Body of pancreas (tissue), 4 donors: ENCODE results near the gene ATP6V1G1. TPM values are rescaled to one million over a fixed set of nuclear protein-coding genes. Genes with fewer than 3 reads are reported as not detected.
"Not testable (repeated sequence)": the region's sequence is repeated elsewhere in the genome, so short reads cannot be mapped to it uniquely, and the experiment has no call there.

Experiments
- ATAC-seq: fragments of 150-250 bp; one replicate; pipeline ENCODE4 v1.9.1; 2016
- DNase-seq, 4 donors: peaks; one replicate each; pipeline ENCODE4 v3.0.0-alpha.2; 2019
- H3K27ac ChIP-seq, 4 donors: fragments of 200-600 bp; sonication (generic); 1 replicate in 3 of 4; 2 replicates in 1 of 4; pipeline versions ENCODE4 v1.5.1 to v1.6.1; 2016 to 2019; ENCODE audit warnings: mild to moderate bottlenecking in 1 of 4, mixed read lengths in 1 of 4, moderate library complexity in 1 of 4
- H3K27me3 ChIP-seq, 2 donors: fragments of 200-600 bp; sonication (generic); one replicate each; pipeline ENCODE4 v1.6.0; 2016; ENCODE audit warnings: mild to moderate bottlenecking in 1 of 2
- H3K36me3 ChIP-seq, 2 donors: fragments of 200-600 bp; sonication (generic); replicated peaks in 1 of 2; 2 replicates each; pipeline ENCODE4 v1.5.1; 2016; ENCODE audit warnings: low read depth in 2 of 2; ENCODE audit not compliant: insufficient read depth in 1 of 2
- H3K4me1 ChIP-seq: fragments of 200-600 bp; sonication (generic); one replicate; pipeline ENCODE4 v1.6.0; 2016
- H3K4me3 ChIP-seq, 2 donors: fragments of 200-600 bp; sonication (generic); 1 replicate in 1 of 2; 2 replicates in 1 of 2; pipeline ENCODE4 v1.5.1; 2016 to 2019
- H3K9me3 ChIP-seq, 3 donors: fragments of 200-600 bp; sonication (generic); 1 replicate in 2 of 3; 2 replicates in 1 of 3; pipeline ENCODE4 v1.5.1; 2016
- POLR2A ChIP-seq, 3 donors: fragments of 450-650 bp; IDR thresholded peaks; one replicate each; pipeline ENCODE4 v1.6.1; 2016; ENCODE audit warnings: antibody characterized with exemption in 3 of 3, mild to moderate bottlenecking in 2 of 3
- WGBS, 2 donors: methylation state at CpG; one replicate each; pipeline ENCODE4 v1.1.5; 2017; 5-methylcytosine and 5-hydroxymethylcytosine counted together
- intact Hi-C: fragments of 100-400 bp; cut with DNase I; formaldehyde crosslinking; loops from one replicate; pipeline ENCODE4 v1.15.1; 2023
- total RNA-seq, 2 donors: library from RNA; depleted of rRNA; stranded (reverse); fragments of >200 nt; gene quantifications; one replicate each; pipeline ENCODE4 v1.1.0, GENCODE V29; 2016
- TF ChIP-seq, protein P1 (sequence below), 7 experiments: fragments of 450-650 bp in 4 of 7; fragments of 200-600 bp in 3 of 7; sonication (generic) in 3 of 7; IDR thresholded peaks; one replicate each; pipeline ENCODE4 v1.5.1; 2016 to 2019; ENCODE audit warnings: antibody characterized with exemption in 7 of 7

Gene ATP6V1G1
- total RNA-seq, 2 donors from 2014 or later: 62.3 to 91.3 TPM

DNA sequence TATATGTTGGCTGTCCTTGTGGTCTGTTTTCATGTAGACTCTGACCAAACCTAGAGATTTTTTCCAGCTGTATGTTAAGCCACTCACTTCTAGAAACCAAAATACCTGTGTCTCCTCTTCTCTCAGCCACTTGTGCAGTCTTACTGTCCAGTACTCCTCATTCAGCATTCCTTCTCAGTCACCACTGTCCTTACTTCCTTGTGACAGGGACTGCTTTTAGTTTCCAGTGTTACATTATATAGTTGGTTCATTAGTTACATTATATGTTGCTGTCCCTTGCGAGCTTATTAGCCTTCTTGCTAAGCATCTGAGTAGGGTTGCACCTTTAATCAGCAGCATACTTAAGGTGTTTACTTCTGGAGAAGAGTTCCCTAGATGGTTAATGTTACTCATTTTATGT lies 4.3 kb downstream of the ATP6V1G1 start:
- DNase-seq (no peak), ATAC-seq (no peak)
- Histone ChIP-seq H3K4me1 (peaks cover 40% of the 10 kb centered on the region), H3K9me3 (no peaks in the 10 kb centered on the region), H3K4me3 (no peak overlapping the region), H3K36me3 (peaks cover 0 to 9% of the 10 kb centered on the region in 2 donors), H3K27ac (peak overlapping the region in 1 of 4 donors; percentile 7), H3K27me3 (no peaks in the 10 kb centered on the region)
- no peak for TF ChIP-seq POLR2A (IDR thresholded peaks at IDR 0.05)
- TF ChIP-seq, protein P1, sequence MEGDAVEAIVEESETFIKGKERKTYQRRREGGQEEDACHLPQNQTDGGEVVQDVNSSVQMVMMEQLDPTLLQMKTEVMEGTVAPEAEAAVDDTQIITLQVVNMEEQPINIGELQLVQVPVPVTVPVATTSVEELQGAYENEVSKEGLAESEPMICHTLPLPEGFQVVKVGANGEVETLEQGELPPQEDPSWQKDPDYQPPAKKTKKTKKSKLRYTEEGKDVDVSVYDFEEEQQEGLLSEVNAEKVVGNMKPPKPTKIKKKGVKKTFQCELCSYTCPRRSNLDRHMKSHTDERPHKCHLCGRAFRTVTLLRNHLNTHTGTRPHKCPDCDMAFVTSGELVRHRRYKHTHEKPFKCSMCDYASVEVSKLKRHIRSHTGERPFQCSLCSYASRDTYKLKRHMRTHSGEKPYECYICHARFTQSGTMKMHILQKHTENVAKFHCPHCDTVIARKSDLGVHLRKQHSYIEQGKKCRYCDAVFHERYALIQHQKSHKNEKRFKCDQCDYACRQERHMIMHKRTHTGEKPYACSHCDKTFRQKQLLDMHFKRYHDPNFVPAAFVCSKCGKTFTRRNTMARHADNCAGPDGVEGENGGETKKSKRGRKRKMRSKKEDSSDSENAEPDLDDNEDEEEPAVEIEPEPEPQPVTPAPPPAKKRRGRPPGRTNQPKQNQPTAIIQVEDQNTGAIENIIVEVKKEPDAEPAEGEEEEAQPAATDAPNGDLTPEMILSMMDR (IDR thresholded peaks at IDR 0.05): no peak
- intact Hi-C loops: no loop called here
- WGBS, 2 donors: 52 to 76% methylated on average over 1 of the region's 1 CpG

DNA sequence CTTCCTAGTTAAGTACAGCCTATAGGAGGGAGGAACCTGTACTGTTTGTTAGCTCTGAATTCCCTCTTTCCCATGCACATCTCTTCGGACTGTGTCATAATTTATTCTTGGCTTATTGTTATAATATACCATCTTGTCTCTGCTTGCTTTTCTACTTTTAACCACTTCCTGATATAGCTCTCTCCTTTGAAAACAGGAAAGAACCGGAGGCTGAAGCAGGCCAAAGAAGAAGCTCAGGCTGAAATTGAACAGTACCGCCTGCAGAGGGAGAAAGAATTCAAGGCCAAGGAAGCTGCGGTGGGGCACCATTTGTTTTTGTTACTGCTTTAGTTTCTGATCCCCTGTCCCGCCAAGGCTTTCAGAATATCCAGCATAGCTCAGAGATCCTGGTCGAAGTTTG lies 4.8 kb downstream of the ATP6V1G1 start:
- DNase-seq: peak in 1 of 4 donors; percentile 22
- H3K27me3 ChIP-seq: no peaks in the 10 kb centered on the region
- no peak overlapping the region for H3K4me3 ChIP-seq
- peaks cover 0 to 11% of the 10 kb centered on the region in 2 donors for H3K36me3 ChIP-seq
- no peaks in the 10 kb centered on the region for H3K9me3 ChIP-seq
- intact Hi-C loops: no loop called here
- 43 to 55% methylated on average over 6 of the region's 6 CpGs for WGBS, 2 donors
- no peak for ATAC-seq
- H3K27ac ChIP-seq: peak overlapping the region in 1 of 4 donors; percentile 7
- peaks cover 40% of the 10 kb centered on the region for H3K4me1 ChIP-seq
- TF ChIP-seq POLR2A (IDR thresholded peaks at IDR 0.05): no peak
- TF ChIP-seq, protein P1 (IDR thresholded peaks at IDR 0.05): peak in 1 of 7 experiments; percentile 19

DNA sequence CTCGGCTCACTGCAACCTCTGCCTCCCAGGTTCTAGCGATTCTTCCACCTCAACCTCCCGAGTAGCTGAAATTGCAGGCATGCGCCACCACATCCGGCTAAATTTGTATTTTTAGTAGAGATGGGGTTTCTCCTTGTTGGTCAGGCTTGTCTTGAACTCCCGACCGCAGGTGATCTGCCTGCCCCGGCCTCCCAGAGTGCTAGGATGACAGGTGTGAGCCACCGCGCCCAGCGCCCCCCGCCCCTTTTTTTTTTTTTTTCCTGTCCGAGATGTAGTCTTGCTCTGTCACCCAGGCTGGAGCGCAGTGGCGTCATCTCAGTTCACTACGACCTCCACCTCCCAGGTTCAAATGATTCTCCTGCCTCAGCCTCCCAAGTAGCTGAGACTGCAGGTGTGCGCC lies 6.6 kb downstream of the ATP6V1G1 start:
- WGBS, 2 donors: 93 to 94% methylated on average over 16 to 17 of the region's 17 CpGs
- intact Hi-C loops: no loop called here
- no peaks in the 10 kb centered on the region for H3K27me3 ChIP-seq
- DNase-seq (no peak), ATAC-seq (no peak)
- H3K9me3 ChIP-seq: no peaks in the 10 kb centered on the region
- no peak overlapping the region for H3K4me3 ChIP-seq
- peaks cover 31% of the 10 kb centered on the region for H3K4me1 ChIP-seq
- TF ChIP-seq POLR2A (IDR thresholded peaks at IDR 0.05): no peak
- TF ChIP-seq, protein P1 (IDR thresholded peaks at IDR 0.05): no peak
- no peak overlapping the region for H3K27ac ChIP-seq
- peaks cover 0 to 17% of the 10 kb centered on the region in 2 donors for H3K36me3 ChIP-seq

DNA sequence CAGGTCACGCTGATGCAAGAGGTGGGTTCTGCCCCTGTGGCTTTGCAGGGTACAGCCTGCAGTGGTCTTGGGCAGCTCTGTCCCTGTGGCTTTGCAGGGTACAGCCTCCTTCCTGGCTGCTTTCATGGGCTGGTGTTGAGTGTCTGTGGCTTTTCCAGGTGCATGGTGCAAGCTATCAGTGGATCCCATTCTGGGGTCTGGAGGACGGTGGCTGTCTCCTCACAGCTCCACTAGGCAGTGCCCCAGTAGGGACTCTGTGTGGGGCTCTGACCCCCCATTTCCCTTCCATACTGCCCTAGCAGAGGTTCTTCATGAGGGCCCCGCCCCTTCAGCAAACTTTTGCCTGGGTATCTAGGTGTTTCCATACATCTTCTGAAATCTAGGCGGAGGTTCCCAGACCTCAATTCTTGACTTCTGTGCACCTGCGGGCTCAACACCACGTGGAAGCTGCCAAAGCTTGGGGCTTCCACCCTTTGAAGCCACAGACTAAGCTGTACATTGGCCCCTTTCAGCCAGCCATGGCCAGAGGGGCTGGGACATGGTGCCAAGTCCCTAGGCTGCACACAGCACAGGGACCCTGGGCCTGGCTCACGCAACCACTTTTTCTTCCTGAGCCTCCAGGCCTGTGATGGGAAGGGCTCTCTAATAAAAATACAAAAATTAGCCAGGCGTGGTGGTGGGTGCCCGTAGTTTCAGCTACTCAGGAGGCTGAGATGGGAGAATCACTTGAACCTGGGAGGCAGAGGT lies 13.1 kb downstream of the ATP6V1G1 start:
- DNase-seq, H3K4me1 ChIP-seq, ATAC-seq, H3K9me3 ChIP-seq, H3K27me3 ChIP-seq, intact Hi-C loops, H3K4me3 ChIP-seq, H3K27ac ChIP-seq: not testable (repeated sequence)
- H3K36me3 ChIP-seq: peaks cover 0 to 12% of the 10 kb centered on the region in 2 donors
- WGBS, 2 donors: 93 to 94% methylated on average over 7 to 9 of the region's 9 CpGs

DNA sequence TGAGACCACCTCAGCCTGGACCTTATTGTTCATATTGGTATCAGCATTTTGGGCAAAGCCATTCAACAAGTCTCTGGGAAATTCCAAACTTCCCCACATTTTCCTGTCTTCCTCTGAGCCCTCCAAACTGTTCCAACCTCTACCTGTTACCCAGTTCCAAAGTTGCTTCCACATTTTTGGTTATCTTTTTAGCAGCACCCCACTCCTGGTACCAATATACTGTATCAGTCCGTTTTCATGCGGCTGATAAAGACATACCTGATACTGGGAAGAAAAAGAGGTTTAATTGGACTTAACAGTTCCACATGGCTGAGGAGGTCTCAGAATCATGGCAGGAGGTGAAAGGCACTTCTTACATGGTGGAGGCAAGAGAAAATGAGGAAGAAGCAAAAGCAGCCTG lies 14.2 kb downstream of the ATP6V1G1 start:
- H3K4me1 ChIP-seq, H3K27ac ChIP-seq, H3K27me3 ChIP-seq, H3K4me3 ChIP-seq, DNase-seq, intact Hi-C loops, H3K36me3 ChIP-seq, ATAC-seq, H3K9me3 ChIP-seq: not testable (repeated sequence)
- WGBS, 2 donors: 90 to 91% methylated on average over 2 of the region's 2 CpGs

DNA sequence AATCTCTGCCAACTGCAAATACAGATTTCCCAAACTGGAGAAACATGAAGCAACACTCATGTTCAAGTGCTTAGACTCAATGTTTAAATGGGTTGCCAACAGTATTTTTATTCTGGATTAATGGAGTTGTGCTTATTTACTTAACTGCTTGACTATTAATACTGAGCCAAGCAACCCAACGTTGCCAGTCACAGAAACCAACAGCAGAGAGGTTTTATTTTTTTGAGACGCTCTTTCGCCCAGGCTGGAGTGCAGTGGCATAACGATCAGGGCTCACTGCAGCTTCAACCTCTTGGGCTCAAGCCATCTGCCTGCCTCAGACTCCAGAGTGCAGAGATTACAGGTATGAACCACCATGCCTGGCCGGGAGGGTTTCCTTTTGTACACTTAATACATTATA lies 15.1 kb downstream of the ATP6V1G1 start:
- Histone ChIP-seq H3K27me3 (no peaks in the 10 kb centered on the region), H3K36me3 (peaks cover 0 to 4% of the 10 kb centered on the region in 2 donors), H3K4me3 (no peak overlapping the region), H3K9me3 (no peaks in the 10 kb centered on the region), H3K4me1 (peaks cover 8% of the 10 kb centered on the region), H3K27ac (no peak overlapping the region)
- intact Hi-C loops: no loop called here
- TF ChIP-seq, protein P1 (IDR thresholded peaks at IDR 0.05): no peak
- TF ChIP-seq POLR2A (IDR thresholded peaks at IDR 0.05): no peak
- ATAC-seq (no peak), DNase-seq (no peak)
- WGBS, 2 donors: 77 to 88% methylated on average over 5 of the region's 5 CpGs
